Upper lobe of left lung (tissue), 4 donors: ENCODE measurements around the gene FOXL1.

Experiments
- EP300 ChIP-seq, 4 donors: sonication (generic); formaldehyde crosslinking; IDR thresholded peaks; one replicate each; pipeline ENCODE4 v1.5.1; 2017; ENCODE audit warnings: antibody characterized with exemption in 4 of 4, control low read depth in 2 of 4
- POLR2A ChIP-seq, 4 donors: fragments of 450-650 bp; IDR thresholded peaks; one replicate each; pipeline ENCODE4 v1.5.1; 2016 to 2017; ENCODE audit warnings: antibody characterized with exemption in 4 of 4, mild to moderate bottlenecking in 2 of 4
- TF ChIP-seq, protein P1 (sequence below), 6 experiments: fragments of 450-650 bp in 4 of 6; fragments of 200-600 bp in 2 of 6; sonication (generic) in 2 of 6; IDR thresholded peaks; one replicate each; pipeline ENCODE4 v1.5.1; 2016 to 2019; ENCODE audit warnings: antibody characterized with exemption in 6 of 6

DNA sequence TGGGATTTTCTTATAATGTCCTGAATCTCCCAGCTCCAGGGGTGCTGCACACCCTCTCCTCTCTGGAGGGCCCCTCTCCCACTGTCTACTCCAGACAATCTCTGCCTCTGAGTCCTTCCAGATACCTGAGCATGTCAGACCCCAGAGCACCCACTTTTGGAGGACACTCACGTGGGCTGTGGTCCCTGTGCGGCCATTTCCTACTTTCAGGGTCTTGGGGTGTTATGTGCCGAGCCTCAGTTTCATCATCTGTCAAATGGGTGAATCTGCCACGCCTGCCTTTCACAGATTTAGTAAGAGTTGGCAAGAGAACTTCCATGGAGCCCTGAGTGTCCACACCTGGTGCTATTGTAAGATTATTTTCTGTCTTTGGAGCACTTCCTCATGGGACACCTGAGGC is 3.7 kb upstream of the FOXL1 start:
- TF ChIP-seq, protein P1, sequence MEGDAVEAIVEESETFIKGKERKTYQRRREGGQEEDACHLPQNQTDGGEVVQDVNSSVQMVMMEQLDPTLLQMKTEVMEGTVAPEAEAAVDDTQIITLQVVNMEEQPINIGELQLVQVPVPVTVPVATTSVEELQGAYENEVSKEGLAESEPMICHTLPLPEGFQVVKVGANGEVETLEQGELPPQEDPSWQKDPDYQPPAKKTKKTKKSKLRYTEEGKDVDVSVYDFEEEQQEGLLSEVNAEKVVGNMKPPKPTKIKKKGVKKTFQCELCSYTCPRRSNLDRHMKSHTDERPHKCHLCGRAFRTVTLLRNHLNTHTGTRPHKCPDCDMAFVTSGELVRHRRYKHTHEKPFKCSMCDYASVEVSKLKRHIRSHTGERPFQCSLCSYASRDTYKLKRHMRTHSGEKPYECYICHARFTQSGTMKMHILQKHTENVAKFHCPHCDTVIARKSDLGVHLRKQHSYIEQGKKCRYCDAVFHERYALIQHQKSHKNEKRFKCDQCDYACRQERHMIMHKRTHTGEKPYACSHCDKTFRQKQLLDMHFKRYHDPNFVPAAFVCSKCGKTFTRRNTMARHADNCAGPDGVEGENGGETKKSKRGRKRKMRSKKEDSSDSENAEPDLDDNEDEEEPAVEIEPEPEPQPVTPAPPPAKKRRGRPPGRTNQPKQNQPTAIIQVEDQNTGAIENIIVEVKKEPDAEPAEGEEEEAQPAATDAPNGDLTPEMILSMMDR (IDR thresholded peaks at IDR 0.05): no peak
- TF ChIP-seq POLR2A (IDR thresholded peaks at IDR 0.05) (no peak), EP300 (IDR thresholded peaks at IDR 0.05) (no peak)
